ENCODE data around the gene FBXW7.

FBXW7 gene

DNA sequence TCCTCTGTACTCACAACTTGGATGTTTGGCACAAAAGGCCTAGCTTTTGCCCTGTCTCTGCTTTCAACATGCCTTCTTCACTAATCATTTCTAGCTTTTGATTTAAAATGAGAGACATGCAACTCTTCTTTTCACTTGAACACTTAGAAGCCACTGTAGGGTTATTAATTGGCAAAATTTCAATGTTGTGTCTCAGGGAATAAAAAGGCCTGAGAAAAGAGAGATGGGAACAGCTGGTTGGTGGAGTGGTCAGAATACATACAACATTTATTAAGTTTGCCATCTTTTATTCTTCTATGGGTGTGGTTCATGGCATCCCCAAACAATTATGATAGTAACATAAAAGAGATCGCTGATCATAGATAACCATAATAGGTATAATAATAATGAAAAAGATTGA is 114.3 kb downstream of the FBXW7 start:
- DNase-seq, result no peak

DNA sequence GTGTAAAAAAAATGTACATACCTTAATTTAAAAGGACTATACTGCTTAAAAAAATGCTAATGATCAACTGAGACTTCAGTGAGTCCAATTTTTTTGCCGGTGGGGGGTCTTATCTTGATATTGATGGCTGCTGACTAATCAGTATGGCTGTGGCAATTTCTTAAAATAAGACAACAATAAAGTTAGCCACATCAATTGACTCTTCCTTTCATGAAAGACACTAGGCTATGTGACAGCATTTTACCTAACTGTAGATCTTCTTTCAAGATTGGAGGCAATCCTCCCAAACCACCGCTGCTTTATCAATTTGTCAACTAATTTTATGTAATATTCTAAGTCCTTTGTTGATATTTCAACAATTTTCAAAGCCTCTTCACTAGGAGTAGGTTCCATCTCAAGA is 116.1 kb downstream of the FBXW7 start:
- no peak for DNase-seq

DNA sequence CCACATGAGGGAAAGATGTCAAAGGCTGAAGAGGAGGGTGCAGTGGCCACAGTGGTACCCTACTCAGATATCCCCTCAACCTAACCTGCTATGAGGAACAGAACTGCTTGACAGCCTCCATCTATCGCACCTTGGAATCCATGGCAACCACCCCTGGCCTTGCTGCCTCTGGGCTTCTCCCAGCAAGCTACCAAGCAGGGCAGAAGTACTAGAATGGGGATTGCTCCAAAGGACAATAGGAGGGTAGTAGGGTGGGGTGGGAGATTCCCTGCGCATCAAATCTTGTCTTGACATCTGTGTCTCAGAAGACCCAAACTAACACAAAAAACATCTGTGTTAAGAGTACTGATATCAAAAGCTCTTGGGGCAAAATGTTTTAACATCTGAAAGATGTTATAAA is 118.2 kb downstream of the FBXW7 start:
- DNase-seq, result no peak

DNA sequence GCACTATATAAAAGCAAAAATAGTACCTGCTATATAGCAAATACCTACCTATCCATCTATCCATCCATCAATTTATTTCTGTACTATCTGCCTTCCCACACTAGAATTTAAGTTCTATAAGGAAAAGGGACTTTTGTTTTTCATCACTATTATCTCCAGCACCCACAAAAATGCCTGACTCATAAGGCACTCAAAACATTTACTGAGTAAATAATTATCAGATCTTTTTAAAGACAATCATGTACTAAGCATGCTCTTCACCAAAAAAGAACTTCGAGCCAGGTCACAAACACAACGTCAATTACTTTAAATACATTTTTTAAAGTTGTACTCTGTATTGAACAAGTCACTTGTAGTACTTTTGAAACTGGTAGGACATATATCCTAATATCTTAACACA is 119.9 kb downstream of the FBXW7 start:
- no peak for DNase-seq

DNA sequence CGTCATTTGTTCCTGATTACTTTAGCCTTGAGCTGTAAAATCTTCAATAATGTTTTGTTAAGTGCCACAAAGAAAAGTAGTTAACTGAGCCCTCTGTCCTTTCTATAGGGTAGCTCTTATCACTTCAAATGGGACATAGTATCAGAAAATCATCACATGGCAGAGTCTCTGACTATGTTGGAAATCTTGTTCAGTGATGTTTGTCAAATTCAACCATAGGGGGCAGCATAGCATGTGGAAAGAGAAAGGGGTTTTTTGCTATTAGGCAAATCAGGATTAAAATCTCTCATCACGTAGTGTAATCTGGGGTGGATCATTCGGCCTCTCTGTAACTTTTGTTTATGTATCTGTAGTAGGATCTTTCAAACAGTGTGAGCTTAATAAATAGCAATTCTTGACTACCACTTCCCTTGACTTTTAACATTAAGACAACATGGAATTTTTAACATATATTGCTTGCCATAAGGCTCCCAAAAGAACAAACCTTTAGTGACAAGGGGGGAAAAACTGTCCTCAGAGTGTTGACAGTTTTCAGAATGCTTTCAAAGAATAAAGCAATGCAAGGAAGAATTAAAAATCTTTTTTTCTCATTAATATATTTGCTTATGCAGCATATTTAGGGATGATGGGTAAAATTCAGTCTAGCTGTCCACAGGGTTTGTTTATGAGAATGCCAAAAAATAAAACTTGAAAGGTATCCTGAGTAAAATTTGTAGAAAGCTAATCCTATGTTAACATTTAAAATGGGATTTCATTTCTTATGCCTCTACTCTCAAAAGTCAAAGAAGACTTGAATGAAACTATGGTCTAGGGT is 127.2 kb downstream of the FBXW7 start:
- peak; percentile 22 for DNase-seq

DNA sequence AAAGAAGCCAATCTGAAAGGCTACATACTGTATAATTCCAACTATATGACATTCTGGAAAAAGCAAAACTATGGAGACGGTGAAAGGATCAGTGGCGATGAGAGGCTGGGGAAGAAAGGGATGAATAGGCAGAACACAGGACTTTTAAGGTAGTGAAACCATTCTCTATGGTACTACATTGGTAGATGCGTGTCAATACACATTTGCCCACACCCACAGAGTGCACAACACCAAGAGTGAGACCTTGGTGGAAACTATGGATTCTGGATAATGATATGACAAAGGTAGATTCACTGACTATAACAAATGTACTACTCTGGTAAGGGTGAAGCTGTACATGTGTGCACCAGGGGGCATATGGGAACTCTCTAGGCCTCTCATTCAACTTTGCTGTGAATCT is 134.5 kb downstream of the FBXW7 start:
- no peak for DNase-seq

DNA sequence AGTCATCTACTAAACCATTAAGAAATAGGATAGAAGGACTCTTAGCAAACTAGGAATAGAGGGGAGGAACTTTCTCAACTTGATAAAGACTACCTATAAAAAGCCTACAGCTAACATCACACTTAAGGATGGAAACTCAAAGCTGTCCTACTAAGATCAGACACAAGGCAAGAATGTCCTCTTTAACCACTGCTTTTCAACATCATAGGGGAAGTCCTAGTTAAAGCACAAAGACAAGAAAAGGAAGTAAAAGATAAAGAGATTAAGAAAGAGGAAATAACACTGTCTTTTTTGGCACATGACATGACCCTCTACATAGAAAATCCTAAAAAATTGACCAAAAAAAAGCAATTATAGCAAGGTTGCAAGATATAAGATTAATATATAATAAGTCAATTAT is 136.6 kb downstream of the FBXW7 start:
- DNase-seq, result no peak

DNA sequence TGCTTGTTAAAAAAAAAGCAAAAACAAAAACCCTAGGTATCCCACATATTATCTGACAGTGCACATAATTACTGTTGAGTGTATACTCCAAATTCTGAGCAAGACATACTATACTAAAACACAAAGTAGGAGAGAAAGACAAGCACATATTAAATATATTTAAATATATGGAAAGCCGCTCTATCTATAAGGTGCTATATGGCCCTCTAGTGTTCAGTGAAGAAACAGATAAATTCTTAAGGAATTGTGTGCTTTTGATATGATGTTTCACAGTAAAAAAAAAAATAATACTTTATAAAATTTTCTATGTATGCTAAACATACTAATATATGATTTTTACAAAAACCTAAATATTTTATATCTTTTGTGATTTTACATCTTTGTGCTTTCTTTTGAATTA is 137.8 kb downstream of the FBXW7 start:
- no peak for DNase-seq

DNA sequence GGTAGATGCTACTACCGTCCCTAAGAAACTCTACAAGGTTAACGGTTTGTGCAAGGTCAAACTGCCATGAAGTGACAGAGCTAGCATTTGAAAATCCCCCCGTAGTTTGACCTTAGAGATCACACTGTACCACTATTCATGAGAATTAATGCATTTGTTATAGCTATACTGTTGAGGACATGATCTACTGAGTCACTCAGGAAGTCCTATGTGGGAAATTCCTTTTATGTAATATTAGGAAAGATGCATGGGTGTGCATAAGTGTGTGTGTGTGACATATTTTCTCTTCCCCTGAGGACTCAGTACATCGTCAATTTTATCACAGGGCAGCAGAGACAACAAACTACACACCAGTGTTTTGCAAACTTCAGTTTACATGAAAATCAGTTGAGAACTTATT is 141.1 kb downstream of the FBXW7 start:
- DNase-seq, result no peak

DNA sequence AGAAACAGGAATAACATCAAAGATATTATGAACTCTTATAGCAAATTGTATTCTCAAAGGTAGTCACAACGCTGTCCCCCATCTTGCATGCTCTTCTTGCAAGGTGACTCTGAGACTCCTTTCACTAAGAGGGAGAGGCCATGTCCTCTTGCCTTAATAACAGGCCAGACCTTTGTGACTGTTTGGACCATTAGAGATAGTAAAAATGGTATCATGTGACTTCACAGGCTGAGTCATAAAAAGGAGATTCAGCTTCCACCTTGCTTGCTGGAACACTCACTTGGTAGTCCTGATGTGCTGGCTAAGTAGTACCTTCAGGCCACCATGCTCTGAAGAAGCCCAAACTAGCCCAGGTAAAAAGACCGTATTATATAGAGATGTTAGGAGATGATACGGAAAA is 143.8 kb downstream of the FBXW7 start:
- no peak for DNase-seq

DNA sequence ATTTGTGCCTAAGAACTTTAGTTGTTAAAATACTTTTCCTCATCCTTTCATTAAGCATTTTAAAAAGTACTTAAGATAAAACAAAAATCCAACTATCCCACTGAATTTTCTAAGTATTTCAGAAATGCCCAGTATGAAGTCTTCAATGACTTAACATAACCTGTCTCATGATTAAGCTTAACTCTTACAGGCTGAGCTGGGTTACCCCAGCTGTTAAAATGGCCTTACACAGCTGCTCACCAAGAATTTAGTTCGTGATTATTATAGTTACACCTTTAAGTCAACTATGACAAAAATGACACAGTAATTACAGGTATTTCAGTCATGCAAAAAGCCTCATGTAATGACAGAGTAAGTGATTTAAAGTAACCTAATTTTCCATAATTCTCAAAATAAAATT is 145.7 kb downstream of the FBXW7 start:
- no peak for DNase-seq

DNA sequence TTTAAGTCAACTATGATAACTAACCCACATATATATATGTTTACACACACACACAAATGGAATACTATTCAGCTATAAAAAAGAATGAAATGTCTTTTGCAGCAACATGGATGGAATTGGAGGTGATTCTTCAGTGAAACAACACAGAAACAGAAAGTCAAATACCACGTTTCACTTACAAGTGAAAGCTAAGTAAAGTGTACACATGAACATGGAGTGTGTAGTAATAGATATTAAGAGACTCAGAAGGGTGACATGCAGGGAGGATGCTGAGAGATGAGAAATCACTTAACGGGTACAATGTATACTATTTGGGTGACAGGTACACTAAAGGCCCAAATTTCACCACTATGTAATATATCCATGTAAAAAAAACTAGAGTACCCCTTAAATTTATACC is 146.5 kb downstream of the FBXW7 start:
- DNase-seq, result no peak

DNA sequence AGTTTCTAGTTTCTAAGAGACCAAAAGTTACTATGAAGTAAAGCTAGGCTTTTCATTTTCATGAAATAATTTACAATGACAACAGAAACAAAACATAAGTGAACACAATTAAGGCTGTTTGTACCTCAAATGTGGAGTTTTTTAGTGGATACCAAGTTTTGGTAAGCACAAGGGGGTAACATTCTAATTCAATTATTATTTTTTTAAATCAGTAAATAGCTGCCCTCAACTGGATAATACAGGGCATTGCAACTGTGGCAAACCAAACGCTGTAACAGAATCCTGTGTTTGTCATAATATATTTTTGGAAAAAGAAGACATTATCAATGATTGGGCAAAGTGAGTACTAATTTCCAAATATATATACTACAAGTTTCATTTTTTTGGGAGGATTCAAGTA is 150.3 kb downstream of the FBXW7 start:
- DNase-seq, result no peak

DNA sequence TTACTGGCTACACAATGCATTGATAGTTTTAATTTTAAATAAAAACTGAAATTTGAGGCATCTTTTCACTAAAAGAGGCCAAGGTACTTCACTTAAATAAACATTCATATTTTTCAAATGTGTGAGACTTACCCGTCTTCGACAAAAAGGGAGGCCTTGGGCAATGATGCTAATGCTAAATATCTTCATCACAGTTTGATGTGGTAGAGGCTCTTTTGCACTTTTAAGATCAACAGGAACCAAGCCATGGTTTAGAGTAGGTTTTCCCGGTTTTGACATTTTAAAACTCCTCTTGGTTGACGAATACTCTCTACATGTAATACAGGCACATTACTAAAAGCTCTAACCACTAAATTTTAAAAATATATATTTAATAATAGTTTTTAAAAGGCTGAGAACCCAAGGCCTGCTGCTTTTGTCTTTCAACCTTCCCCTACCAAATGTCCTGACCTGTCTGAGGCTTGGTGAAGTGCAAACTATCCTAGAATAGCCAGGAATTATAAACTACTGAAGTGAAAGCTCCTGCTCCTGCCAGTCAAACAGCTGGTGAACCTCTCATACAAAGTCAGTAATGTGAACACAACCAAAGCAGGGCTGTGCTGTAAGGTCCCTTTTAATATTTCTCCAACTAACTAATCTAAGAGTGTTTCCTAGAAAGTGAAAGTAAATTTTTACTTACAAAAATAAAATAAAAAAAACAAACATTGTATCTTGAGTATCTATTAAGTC is 153.7 kb downstream of the FBXW7 start:
- DNase-seq, result no peak

DNA sequence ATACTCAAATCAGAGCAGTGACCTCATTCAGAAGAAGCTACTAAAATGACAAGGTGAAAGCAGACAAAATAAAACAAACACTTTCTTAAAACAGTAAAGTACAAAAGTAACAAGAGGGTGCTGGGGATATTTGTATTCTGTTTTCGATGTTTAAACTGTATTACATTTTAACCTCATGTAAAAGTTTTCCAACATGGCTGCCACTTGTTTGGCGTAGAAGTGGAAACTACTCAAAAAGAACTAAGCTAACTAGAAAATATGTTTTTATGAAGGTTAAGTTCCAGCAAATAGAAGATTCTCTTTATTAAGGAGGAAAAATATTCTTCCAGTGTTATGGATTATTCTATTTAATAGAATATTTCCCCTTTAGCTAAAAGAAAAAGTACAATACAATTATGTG is 155.0 kb downstream of the FBXW7 start:
- no peak for DNase-seq

DNA sequence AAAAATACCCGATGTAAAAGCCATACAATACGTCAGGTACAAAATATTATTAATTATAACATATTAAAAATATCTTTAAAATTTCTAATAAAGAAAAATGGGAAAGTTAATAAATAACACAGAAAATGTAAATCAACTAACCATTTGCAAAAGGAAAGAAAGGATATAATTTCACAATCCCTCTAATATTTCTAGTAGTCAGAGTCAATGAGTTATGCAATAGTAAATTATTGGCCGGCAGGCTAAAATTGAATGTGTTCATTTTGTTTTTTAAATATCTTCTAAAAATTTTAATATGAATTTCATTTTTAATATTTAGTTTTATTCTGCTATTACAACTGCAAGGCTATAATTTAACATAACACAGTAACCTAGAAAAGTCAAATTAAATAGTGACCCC is 155.7 kb downstream of the FBXW7 start:
- no peak for DNase-seq

DNA sequence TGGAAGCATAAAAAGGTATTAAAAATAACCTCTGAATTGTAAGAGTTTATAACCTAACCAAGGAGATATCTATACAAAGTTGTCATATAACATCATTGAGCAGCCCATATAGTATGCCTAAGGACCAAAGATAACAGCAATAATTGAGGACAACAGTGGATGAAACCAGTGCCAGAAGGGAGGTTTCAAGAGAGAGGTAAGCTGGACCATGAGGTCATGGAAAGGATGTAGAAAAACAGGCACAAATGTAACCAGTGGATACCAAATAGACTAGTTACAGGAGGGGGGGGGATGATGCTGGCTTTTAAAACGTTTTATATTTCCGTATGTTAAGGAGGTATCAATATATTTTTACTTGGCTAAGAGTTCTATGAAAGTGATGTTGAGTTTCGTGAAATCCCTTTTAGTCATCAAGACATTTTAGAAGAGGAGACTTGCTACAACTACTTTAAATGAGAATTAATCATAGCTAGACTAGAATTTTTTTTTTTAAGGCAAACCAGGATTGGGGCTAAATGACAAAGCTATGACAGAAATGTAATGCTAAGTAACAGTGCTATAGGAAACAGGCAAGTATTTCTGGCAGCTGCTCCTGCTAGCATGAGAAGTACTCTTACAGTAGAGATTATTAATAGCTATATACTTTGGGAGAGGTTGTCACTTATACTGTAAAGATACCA is 161.1 kb downstream of the FBXW7 start:
- DNase-seq, result no peak

DNA sequence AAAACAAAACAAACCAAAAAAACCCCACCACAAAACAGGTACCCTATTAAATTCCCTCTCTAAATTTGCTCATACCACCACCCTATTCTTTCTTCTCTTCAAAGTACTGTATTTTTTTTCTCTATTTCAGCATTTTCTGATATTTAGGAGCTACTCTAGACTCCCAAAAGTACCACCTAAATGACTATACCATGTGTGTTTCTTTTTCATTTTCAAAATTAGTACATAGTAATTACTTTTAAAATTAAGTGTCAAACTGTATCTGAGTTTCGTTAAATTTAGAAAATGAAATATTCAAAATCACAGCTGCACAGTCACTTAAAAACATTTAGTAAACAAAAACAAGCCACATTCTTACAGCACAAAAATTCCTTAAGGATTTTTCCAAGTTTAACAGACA is 161.7 kb downstream of the FBXW7 start:
- no peak for DNase-seq

DNA sequence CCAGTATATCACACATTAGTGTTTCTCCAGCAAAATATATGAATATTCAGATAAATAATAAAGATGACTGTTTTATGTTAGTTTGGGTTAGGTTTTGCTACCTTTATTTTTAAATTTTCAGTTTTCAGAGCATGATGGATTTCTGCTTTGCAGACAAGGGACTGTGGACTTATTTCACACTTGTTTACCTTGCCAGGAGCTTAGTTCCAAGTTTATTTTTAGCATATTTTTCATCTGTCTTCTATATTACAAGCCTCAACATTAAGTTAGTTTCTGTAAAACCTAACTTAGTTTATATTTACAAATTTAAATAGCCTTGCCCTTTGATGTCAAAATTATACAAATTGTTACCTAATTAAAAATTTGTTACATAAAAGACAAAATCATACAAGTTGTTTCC is 163.4 kb downstream of the FBXW7 start:
- DNase-seq, result no peak

DNA sequence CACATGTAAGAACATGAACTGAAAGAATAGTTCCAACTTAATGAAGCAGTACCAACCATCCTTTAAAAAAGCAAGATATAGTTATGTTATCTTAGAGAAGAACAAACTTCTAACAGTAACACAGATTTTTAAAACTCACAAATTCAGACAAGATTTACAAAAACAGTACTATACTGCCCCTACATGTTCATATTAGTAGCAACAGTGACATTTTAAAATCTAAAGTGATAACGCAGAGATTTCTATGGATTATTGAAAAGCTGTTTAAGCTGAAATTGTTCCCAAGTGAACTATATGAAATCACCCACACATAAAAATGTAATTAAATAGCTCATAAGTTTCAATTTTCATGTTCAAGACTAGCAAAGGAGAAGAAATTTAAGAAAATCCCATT is 166.0 kb downstream of the FBXW7 start:
- DNase-seq, result no peak

DNA sequence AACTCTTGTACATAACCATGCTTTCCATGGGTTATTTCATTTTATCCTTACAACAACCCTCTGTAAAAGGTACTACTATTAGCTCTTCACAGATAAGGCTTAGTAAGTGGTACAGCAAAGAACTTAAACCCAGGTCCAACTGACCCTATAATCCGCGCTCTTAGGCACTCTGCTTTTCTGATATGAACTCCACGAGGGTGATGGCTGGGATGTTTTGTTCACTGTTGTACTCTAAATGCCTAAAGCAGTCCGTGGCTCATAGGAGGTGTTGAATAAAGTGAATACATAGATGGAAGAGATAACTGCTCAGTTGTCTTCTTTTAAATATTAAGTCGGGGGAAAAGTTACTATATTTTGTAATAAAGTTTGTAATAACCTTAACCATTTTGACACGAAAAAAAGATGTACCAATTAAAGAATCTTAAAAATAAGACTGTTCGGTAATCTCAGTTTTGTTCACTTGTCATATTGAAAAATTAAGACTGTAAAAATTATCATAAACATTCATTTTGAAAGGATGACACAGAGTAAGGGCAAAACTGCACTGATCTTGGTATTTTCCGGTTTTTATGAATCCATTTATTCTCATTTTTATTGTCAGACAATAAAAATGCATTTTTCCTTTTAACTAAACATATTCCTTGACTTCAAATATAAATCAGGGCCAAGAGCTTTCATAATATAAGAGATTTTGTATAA is 166.5 kb downstream of the FBXW7 start:
- no peak for DNase-seq

DNA sequence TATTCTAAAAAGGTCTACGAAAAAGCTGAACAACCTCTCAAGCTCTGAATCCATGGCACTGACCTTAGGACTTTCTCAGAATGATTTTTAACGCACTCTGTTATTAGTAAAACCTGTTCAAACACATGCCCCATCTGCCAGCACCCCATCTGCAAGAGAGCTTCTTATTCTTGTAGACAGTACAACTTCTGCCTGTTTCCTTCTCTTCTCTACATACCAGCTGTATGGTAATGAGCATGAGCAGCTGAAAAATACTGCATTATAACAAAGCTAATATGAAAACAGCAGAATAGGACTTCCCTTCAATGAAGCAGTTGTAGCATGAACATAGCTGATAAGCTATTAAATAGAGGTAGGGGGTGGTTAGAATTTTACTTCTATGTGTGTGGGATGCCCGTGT is 167.9 kb downstream of the FBXW7 start:
- DNase-seq, result no peak

DNA sequence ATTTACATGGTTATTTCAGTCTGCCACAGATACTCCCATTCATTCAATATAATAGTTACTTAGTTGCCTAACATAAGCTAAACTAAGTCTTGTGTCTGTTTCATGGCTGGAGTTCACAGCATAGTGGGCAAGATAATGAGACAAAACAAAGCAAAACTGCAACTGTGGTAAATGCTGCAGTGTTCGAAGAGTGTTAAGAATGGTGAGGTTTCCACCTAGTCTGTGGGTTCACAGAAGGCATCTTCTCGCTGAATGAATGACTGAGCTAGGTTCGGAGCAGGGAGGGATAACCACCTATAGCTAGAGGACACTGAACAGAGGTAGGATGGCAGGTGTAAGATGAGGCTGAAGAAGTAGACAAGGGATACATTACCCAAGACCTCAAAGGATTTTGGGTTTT is 171.0 kb downstream of the FBXW7 start:
- no peak for DNase-seq

DNA sequence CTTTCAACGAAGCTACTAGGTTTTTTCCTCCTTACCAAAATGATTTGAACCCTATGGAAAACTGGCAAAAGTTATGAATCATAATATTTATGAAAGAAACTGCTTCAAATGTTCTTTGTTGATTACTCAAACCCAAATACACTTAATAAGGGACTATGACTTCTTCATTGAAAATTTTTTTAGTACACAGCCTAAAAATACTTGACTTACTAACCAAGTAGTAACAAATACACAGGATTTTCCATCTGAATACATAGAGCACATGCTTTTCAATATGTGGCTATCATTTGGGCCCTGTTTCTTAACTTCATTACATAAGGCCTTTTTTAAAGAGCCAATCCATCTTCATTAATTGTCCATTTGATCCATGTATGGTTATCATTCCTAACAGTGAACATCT is 171.5 kb downstream of the FBXW7 start:
- no peak for DNase-seq
